Measurements from ENCODE around the gene ODAD3.

DNA sequence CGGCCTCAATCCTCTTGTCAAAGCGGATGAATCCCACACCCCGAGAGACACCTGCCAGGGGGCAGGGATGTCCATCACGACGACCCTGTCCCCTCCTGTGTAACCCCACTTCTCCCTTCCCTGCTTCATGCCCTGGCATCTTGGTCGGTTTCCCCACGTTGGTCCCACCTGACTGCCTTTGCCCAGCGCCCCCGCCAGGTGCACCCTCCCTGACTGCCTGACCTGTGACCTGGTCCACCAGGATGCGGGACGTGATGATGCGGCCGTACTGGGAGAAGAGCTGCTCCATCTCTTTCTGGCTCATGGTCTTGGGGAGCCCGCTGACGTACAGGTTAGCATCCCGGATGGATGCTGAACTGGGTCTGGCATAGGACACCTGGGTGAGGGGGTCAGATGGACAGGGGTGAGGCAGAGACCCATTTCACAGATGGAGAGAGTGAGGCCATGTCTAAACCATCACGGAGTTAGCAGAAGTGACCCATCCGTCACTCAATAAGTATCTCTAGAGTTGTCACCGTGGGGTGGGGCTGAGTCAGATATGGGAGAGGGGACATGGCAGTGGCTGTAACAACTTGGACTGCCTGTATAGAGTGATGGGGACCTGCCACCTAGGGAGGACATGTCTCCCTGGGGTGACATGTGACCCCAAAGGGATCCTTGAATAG, 23.4 kb upstream of the ODAD3 start:
- TF ChIP-seq, protein P1, sequence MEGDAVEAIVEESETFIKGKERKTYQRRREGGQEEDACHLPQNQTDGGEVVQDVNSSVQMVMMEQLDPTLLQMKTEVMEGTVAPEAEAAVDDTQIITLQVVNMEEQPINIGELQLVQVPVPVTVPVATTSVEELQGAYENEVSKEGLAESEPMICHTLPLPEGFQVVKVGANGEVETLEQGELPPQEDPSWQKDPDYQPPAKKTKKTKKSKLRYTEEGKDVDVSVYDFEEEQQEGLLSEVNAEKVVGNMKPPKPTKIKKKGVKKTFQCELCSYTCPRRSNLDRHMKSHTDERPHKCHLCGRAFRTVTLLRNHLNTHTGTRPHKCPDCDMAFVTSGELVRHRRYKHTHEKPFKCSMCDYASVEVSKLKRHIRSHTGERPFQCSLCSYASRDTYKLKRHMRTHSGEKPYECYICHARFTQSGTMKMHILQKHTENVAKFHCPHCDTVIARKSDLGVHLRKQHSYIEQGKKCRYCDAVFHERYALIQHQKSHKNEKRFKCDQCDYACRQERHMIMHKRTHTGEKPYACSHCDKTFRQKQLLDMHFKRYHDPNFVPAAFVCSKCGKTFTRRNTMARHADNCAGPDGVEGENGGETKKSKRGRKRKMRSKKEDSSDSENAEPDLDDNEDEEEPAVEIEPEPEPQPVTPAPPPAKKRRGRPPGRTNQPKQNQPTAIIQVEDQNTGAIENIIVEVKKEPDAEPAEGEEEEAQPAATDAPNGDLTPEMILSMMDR (conservative IDR thresholded peaks at IDR 0.05): no peak
- TF ChIP-seq ZFX (IDR thresholded peaks at IDR 0.05): no peak

Data from C4-2B (cell line).